Stimulated activated CD4-positive, alpha-beta T cell treated with anti-CD3 and anti-CD28 coated beads, Interleukin-4, amount 100 ng/mL, for 1 hour (primary cell): ENCODE results near the gene DCLRE1B.

Experiments
- DNase-seq: peaks from one replicate; pipeline ENCODE4 v3.0.0-alpha.2; 2020

The DCLRE1B gene

DNA sequence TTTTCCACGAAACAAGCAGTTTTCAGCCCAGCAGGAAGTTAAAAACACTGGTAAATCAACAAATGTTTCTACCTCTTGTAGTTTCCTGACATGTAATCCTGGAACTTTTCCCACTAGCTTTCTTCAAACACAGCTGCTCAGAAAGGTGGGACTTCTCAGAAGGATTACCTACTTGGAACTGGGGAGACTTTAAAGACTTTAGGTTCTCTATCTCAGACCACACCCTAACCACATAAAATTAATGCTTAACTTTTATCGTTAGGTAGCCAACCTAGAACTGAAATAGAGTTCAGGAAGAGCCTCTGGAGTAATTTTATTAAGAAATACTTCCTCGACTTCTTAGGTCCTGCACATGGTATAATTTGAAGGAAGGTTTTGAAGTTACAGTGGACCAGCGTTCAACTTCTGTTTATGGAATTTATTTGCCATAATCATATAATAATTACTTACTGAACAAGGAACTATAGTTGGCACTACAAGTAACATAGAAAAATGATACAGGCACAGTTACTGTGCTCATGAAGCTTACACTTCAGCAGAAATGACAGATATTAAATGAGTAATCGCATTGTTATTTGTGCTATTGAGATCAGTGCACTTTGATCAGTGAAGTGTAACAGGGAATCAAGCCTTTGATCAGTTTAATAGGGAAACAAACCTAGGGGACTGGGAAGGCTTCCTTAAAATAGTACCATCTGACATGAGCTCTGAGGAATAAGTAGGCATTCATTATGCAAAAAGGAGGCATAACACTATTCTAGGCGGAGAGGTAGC lies 17.5 kb upstream of the DCLRE1B start, which contains the start of gene BCL2L15:
TSS of gene BCL2L15 (minus strand) at position 180 of the 774 bp plus-strand sequence. CDS start 206 bp downstream, outside the sequence.
- DNase-seq: no peak

DNA sequence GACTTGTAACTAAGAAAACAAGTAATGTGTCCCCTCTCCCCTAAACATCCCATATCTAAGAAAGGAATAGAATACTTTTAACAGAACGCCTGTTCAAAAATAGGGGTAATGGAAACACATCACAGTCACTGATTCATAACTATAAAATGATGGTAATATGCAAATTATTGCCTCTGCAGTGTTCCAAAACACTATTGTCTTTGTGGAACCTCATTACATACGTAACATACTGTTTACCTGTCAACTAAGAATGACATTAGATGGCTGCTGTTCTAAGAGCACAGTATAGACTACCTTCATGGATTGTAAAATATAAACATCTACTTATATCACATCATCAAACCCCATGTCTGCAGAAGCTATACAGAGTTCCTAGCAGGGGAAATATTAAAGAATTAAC lies 14.3 kb upstream of the DCLRE1B start:
- DNase-seq: no peak

DNA sequence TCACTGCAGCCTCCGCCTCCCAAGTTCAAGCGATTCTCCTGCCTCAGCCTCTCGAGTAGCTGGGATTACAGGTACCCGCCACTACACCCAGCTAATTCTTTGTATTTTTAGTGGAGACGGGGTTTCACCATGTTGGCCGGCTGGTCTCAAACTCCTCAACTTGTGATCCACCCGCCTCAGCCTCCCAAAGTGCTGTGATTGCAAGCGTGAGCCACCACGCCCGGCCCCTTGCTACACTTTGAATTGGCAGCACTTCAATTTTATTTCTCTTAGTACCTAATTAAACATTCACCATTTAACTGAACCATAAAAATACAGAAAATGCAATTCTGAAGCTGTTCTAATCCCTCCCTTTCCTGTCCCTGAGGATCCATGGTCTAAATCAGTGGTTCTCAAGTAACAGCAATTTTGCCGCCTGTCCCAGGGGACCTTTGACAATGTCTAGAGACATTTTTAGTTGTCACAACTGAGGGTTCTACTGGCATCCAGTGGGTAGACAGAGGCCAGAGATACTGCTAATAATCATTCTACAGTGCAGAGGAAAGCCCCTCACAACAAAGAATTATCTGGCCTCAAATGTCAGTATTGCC lies 13.4 kb upstream of the DCLRE1B start:
- DNase-seq: no peak

DNA sequence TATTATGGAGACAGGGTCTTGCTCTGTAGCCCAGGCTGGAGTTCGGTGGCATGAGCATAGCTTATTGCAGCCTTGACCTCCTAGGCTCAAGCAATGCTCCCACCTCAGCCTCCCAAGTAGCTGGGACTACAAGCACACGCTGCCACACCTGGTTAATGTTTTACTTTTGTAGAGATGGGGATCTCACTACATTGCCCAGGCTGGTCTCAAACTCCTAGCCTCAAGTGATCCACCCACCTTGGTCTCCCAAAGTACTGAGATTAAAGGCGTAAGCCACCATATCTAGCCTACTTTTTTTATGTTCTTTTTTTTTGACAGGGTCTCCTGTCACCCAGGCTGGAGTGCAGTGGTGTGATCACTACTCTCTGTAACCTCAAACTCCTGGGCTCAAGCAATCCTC lies 11.9 kb upstream of the DCLRE1B start:
- DNase-seq: no peak

DNA sequence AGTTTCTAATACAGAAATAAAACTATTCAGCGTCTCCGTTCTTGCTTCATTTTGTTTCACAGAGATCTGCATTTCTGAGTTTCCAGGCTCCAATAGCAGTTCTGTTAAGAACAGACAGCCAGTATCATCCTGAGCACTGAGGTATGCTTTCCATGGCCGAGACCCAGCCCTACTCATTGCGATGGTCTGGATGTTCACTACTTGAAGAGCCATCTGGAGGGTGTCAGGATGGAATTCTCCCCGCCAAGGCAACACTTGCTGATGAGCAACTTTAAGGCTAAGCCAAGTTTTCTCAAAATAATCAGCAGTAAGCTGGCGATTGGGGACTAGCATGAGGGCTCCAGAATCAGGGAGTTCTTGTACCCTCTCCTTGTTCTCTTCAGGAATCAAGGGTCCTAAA lies 10.0 kb upstream of the DCLRE1B start:
- DNase-seq: no peak

DNA sequence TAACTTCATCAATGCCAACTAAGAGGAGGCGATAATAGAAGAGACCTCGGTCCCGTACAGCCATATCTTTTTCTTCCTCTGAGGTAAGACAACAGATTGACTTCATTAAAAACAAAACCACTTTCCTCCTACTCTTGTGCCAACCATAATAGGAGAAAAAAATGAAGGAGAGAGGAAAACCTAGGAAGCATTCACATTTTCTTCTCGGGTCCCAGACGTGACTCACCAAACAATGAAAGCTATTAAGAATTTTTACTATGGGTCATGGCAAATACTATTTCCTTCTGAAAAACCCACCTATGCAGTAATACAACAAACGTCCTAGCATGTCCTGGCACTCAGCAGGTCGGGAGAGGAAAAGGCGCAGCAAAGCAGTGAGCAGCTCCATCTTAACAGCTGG lies 9.2 kb upstream of the DCLRE1B start:
- no peak for DNase-seq

DNA sequence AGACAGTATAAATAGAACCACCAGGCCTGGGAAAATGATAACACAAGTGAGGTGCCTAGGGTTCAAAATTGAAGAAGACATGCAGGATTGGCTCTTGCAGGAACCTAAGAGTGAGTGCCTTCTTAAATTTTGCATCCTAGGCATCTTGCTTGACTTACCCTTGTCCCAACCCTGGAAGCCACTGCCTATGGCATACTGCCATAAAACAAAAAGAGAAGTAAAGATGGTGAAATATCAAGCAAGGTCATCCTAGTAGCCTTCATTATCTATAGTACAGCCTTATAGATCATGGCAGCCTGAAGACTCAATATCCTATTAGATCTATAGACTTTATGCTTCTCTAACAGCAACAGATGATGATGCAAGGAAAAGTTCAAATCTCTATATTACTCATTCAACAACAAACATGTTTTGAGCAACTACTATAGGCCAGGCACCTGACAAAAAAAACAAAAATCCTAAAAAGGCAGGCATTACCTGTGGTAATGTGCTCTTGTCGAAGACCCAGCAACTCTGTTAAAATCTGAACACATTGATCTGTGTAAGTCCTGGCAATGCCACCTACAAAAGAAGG lies 6.8 kb upstream of the DCLRE1B start:
- no peak for DNase-seq

DNA sequence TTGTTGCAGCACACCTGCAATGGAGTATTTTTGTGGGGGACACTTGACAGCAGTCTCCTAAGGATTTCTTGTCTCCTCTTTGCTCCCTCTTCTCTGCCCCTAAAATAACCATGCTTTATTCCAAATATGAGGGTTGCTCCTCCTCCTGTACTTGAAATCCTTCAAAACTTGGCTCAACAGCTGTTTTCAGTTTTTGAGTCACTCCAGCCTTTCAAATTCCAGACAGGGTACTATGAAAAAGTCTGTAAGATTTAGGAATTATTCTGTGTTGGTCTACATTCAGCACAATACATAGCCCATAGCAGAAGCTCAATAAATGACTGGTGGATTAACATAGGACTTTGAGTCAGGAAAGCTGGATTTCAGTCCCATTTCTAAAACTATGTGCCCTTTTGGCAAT lies 6.0 kb upstream of the DCLRE1B start:
- DNase-seq: no peak

DNA sequence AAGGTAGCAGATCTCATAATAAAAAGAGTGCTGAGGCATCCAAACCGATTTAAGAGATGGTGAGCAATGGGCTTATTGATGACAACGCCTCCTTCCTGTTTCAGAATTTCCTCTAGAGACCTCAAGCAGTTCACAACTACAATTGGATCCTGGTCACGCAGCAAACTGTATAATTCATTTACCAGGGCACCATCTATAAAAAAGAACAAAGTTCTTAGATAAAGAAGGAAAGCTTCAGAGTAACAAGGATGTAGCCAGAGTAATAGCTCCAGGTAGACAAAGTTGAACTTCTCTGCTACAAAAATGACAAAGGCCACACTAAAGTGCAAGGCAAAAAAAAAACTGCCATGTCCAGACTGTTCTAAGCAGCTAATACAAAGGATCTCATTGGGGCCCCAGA lies 3.9 kb upstream of the DCLRE1B start:
- DNase-seq: no peak

DNA sequence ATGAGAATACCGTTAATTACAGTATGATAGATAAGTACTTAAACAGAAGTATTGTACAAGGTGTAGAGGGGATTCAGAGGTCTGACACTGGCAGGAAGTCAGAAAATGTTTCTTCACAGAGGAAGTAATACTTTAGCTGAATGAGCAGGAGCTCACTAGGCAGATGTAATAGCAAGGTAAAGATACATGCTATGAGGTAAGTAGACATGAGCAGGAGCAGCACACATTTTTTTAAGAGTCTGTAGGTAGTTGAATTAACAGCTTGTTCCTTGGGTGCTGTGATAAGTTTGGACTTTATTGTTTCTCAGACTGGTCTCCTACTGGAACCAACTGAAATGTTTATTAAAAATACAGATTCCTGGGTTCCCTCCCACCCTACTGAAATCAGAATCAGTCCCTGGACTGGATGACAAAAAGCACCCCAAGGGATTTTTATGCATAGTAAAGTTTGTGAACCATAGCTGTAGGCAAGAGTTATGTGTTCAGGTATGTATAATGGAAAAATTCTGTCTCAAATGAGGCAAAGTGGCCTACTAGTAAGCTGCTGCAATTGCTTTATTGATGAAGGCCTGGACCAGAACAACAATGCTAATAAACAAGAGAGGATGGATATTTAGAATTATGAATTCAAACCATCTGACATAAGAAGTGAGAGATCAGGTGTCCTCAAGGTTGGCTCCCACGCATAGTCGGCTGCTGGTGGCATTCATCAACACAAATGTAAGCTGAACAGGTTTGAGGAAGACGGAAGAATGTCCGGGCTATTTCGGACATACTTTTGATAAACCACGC lies 1.4 kb upstream of the DCLRE1B start:
- DNase-seq: peak; percentile 25

DNA sequence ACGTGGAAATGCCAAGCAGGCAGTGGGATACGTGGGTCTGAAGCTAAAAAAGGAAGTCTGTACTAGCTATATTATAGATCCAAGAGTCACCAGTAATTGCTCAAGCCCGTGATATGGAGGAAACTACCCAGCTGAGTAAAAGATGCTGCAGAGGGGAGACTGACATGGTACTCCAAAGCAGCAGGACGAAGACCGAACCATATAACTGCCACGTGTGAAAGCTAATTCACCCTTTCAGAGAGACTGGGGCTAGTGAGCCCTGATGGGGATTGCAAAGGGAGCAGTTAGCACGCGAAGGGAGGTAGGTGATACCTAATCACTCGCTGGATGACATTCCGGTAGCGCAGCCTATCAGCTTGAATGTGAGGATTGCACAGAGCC lies 843 bp upstream of the DCLRE1B start:
- DNase-seq: no peak

DNA sequence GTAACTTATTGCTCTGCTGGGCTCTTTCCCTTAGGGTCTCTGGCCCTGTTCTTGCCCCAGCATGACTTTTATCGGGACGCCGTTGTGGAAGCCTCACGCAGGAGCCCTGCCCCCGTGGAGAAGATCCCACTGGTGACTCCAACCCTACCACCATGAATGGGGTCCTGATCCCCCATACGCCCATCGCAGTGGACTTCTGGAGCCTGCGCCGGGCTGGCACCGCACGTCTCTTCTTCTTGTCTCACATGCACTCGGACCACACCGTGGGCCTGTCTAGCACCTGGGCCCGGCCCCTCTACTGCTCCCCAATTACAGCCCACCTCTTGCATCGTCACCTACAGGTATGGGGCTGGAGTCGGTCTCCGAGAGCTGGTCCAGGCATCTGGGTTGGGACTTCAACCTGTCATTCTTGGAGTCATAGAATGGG lies 322 bp downstream of the DCLRE1B start:
- no peak for DNase-seq

DNA sequence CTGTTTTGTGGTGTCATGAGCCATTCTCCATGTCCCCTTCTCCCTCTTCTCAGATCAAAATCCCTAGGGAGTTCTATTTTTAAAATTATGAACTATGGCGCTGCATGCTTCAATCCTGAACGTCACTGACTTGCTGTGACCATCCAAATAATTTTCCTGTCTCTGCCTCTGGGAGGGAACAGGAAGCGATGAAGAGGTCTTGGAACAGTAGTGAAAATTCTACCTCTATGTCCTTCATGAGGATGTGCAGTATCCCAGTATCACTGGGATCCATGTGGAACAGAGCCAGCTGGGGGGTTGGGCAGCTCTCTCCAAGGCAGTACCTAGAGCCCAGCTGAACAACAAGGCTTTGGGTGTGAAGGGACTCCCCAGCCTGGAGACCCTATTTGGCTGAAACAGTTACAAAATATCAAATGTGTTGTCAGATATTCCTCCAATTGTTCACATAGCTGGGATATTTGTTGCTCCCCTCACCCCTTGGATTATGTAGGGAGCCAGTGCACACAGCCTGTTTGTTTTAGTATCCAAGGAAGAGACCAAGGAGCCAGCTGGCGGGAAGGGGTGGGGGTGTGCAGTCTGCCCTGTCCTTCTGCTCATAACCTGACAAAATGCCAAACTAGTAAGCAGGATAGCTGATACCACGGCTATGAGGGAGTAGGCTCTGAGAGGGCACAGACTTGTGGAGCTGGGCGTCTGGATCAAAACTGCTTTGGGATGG lies 7.6 kb downstream of the DCLRE1B start:
- no peak for DNase-seq

DNA sequence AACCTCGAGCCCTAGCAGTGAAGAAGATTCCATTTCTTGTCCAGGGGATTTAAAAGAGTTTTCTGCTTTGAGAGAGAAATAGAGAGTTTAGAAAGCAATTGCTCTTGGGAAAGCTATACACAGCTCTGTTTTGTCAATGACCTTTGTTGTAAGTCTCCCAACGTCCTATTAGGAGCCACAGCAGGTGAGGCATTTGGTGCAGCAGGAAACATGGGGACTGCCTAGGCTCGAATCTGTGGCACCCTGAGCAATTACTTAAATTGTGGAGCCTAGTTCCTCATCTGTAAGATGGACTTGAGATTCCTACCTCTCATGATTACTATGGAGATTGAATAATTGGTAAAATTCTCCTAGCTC lies 8.2 kb downstream of the DCLRE1B start:
- DNase-seq: no peak

DNA sequence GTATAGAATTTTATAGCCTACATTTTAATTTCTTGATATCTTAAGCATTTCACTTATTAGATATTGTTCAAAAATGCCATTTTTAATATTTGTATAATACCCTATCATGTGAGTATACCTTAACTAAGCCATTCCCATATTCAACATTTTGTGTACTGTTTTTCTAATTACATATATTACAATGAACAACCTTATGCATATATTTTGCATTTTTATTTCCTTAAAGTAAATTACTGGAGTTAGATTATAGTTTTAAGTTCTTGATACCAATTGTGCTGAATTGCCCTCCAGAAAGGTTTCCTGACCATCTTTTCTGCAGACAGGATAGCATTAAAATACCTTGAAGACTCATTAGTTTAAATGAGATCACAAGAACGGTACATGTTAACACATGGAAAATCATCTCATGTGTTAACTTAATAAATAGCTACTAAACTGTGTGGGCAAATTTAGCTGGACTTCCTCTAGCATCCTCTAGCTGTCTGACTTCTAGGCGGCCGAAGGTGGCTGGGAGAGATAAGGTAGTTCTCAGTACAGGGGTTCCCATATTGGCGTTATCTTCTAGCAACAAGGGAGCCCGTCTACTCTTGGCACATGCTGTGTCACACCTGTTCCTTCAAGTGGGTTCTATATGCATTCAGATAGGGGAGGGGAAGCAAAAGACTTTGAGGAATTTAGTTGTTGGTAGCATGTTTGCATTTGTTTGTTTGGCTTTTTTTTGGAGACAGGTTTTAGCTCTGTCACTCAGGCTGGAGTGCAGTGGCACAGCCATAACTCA lies 8.9 kb downstream of the DCLRE1B start:
- no peak for DNase-seq

DNA sequence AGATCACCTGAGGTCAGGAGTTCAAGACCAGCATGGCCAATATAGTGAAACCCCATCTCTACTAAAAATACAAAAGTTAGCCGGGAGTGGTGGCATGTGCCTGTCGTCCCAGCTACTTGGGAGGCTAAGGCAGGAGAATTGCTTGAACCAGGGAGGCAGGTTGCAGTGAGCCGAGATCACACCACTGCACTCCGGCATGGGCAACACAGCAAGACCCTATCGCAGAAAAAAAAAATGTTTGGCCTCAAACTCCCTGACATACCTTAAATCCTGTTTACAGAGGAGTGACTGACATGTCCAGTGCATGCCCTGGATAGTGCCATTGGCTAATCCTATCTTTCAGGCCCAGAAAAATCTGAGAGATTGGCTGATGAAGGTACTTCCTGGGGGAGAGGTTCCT lies 11.8 kb downstream of the DCLRE1B start:
- DNase-seq: no peak

DNA sequence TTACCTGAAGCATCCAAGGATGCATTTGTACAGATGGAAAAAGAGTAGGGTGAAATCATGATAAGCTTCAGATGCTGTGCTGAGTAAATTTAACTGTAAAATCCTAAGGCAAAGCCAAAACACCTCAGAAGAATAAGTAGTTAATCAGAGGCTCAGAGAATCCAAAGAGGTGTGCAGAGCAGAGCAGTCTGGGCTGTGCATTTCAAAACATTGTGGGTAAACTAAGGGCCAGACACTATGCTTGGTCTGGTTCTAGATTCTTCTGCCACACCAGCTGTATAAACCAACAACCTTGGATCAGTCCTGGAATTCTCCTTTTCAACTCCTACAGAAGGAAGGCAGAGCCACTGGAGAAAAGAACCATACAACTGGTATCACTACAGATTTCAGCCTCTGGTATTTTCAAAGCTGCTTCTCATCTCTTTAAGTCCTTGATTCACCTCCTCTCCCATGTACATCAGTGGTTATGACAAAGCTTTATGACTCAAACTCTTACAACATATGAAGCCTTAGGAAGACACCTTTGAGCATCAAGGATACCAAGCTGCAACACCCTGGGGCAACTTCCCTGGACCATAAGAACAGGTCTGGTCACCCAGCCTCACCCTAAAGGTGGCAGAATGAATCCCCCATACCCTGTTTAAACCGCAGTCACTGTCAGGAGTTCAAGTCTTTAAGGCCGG lies 12.4 kb downstream of the DCLRE1B start:
- no peak for DNase-seq

DNA sequence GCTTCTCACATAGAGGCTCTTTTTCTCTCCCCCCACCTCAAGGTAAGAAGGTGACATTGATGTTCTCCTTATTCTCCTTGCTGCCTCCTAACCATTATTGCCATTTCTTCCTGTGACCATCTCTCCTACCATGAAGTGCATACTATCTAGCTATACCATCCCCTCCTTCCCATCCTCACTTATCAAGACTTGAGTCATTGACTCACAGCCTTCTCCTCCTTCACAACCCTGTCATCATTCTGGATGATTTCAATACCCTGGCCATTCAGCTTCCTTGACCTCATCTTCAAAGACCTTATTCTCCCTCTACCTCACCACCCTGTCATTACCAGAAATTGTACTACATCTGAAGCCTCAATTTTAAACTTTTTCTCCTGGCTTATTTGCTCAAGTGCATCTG lies 13.1 kb downstream of the DCLRE1B start:
- DNase-seq: no peak

DNA sequence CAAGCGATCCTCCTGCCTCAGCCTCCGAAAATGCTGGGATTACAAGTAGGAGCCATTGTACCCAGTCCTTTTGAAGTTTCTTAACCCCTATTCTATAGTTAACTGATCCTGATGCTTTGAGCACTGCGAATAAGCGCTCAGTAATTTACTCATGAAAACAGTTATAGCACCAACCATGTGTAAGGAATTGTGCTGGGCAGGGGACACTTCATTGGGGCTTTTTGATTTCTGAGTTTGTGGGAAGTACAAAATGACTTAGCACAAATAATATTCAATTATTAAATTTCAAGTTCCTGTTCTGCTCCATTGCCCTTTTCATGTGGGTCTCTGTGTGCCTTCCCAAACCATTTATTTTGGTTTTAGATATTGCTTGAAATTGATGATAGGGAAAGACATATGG lies 17.8 kb downstream of the DCLRE1B start:
- no peak for DNase-seq

DNA sequence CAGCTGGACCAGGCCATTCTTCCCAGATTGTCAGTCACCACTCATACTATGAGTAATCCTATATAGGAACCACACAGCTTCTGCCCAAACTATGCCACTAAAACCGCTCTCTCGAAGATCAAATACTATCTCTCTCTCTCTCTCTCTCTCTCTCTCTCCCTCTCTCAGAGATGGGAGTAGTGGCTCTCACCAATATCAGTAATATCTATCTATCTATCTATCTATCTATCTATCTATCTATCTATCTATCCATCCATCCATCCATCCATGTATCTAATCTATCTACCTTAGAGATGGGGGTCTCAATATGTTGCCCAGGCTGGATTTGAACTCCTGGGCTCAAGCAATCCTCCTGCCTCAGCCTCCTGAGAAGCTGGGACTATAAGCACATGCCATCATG lies 19.3 kb downstream of the DCLRE1B start:
- no peak for DNase-seq

DNA sequence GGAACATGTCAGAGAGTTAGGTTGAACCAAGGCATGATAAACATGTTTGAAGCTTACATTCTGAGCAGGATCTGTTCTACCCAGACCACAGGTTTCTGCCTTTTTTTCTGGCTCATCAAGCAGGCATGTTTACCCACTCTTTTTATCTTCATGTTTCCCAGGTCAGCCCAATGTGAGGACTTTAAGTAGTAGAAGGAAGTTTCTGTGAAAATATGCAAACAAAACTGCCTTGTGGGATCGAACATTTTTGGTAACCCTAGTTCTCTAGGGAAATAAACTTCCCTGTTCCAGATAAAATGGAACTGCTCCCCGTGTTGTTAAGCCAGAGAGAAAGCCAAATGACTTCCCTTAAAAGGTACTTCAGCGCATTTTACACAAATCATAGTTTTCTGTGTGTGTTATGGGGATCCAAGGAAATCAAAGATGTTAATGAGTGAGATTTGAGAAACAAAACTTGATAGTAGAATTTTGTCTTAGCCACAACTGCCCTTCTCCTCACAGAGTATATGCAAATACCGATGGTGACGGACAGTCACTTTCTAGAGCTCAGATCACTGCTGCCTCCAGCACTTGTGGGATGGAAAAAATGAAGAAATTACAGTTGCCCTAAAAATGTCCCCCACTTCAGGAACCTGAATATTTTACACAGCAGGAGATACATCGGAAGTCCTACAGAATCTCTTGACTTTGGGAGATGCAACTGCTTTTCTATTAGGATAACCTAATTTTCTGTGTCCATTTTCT lies 23.2 kb downstream of the DCLRE1B start:
- DNase-seq: no peak
